Cardiac atrium fibroblast (primary cell): ENCODE results near the gene UQCC5. TPM values are rescaled to one million over a fixed set of nuclear protein-coding genes. Genes with fewer than 3 reads are reported as not detected.

Experiments used
- total RNA-seq: library from RNA; depleted of rRNA; stranded (reverse); fragments of >200 nt; gene quantifications from 2 replicates; pipeline ENCODE4 v1.2.3, GENCODE V29; 2015

UQCC5 gene, protein sequence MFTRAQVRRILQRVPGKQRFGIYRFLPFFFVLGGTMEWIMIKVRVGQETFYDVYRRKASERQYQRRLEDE
- total RNA-seq = 0.18 and 0.65 TPM in 2 replicates

DNA sequence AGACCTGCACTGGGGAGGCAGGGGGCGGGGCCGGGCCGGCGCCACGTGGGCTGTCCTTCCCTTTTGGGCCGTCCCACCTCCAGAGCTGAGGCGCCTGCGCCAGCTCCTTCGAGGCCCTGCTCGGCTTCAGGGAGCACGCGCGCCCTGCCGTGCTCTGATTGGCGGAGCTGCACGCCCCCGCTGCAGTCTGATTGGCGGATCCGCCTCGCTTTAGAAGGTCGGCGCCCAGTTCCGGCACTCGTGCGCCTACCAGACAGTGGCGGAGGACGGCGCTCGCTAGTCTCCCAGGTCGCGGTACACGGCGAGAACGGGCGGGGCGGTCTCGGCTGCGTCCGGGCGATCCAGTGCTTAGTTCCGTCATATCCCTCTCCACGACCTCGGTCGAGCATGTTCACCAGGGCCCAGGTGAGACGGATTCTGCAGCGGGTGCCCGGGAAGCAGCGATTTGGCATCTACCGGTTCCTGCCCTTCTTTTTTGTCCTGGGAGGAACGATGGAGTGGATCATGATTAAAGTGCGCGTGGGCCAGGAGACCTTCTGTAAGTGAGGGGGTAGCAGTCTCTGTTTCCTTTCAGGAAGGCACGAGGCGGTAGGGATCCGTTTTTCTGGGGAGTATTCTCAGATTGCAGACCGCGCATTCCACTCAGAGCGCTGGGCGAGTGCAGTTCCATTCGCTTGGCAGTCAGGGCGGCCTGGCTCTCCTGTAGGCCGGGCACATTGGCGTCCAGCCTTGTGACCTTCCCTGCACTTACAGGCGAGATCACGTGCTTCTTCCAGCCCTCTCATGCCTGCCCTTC is at the start of gene UQCC5:
Gene UQCC5, plus strand, starts transcription at position 237 of the 796 bp plus-strand sequence. Its CDS starts 151 bp downstream, at position 388.

DNA sequence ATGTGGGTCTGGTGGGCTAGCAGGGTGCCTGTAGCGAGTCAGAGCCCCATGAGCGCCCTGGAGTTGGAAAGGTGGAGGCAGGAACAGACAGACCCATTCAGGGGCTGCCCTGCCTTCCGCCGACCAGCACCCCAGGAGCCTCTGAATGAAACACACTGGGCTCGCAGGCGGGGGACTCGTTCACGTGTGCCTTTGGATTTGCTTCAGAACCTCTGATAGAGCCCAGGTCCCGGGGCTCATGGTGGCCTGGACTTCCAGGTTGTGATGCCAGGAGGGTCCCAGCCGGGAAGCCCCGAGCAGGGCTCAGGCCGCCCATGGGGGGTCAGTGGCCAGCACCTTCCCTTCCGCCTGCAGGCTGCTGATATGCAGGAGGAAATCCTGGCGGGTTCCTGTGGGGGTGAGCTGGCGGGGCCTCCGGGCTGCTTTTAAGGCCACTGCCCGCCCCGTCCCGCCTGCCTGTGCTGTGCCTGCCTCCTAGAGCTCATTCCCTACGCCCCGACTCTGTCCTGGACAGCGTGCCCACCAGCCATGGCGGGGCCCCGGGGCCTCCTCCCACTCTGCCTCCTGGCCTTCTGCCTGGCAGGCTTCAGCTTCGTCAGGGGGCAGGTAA is 41.4 kb upstream of the UQCC5 start, which contains the start of gene STAB1:
Gene STAB1, plus strand, starts transcription at position 453 of the 610 bp plus-strand sequence. Its CDS starts 76 bp downstream, at position 529.

DNA sequence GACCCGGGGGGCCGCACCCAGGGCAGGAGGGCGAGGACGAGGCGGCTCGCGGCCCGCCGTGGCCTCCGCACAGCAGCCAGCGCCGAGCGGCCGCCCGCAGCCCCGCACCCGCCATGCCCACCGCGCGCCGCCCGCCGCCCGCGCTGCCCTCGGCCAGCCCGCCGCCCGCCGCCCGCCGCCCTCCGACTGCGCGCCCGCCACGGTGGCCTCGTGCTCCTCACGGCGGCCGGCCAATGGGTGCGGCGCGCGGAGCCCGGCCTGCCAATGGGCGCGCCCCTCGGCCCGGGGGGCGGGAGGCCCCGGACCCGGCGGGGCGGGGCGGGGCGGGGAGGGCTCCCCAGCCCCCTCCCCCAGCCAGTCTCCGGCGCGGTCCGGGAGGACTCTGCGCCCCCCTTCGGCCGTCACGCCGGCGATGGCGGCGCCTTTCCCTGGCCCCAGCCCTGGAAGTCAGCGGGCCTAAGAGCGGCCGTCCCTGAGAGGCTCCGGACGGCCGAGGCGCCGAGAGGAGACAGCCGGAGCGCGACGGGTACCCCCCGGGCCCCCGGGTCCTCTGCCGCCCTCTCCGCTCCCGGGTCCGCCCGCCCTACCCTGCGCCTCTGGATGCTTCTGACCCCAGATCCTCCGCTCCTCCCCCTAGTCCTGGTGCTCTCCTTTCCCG is 2.7 kb upstream of the UQCC5 start, which contains the start of gene NT5DC2:
Gene NT5DC2, minus strand, starts transcription at position 235 of the 658 bp plus-strand sequence. Its CDS starts 120 bp downstream, at position 115.

Other genes with a start within 250 kb of the UQCC5 start
- 6.7 and 8.4 TPM in 2 replicates for gene GLYCTK, start 248.8 kb upstream of the UQCC5 start, total RNA-seq
- 2.3 and 2.9 TPM in 2 replicates for gene DNAH1, start 220.3 kb upstream of the UQCC5 start, total RNA-seq
- gene BAP1, start 126.6 kb upstream of the UQCC5 start, total RNA-seq = 44.2 and 50.5 TPM in 2 replicates
- 2.2 and 2.3 TPM in 2 replicates for gene PHF7, start 125.9 kb upstream of the UQCC5 start, total RNA-seq
- gene SEMA3G, start 91.5 kb upstream of the UQCC5 start, total RNA-seq = under 0.01 and 0.49 TPM in 2 replicates
- not detected in 2 replicates for gene TNNC1, start 82.6 kb upstream of the UQCC5 start, total RNA-seq
- gene NISCH, start 81.0 kb upstream of the UQCC5 start, total RNA-seq = 29.8 and 30.5 TPM in 2 replicates
- 2.0 and 7.1 TPM in 2 replicates for gene STAB1, start 41.3 kb upstream of the UQCC5 start, total RNA-seq
- 94.4 and 113 TPM in 2 replicates for gene NT5DC2, start 2.7 kb upstream of the UQCC5 start, total RNA-seq
- gene PBRM1, start 149.3 kb downstream of the UQCC5 start, total RNA-seq = 21.1 and 43.1 TPM in 2 replicates
- 76.4 and 77.9 TPM in 2 replicates for gene GNL3, start 149.4 kb downstream of the UQCC5 start, total RNA-seq
- 95.6 and 102 TPM in 2 replicates for gene GLT8D1, start 169.2 kb downstream of the UQCC5 start, total RNA-seq
- gene SPCS1, start 169.5 kb downstream of the UQCC5 start, total RNA-seq = 151 and 153 TPM in 2 replicates
- gene NEK4, start 234.3 kb downstream of the UQCC5 start, total RNA-seq = 9.7 and 12.2 TPM in 2 replicates
- not detected in 2 replicates for gene ITIH1, start 241.0 kb downstream of the UQCC5 start, total RNA-seq